Cortex of kidney (tissue), 1 donor: ENCODE data around the gene MRPL11.
"Not testable (repeated sequence)": the region's sequence is repeated elsewhere in the genome, so short reads cannot be mapped to it uniquely, and the experiment has no call there.

Experiments used
- DNase-seq: peaks from one replicate; lab custom pipeline; 2025; lab: John Stamatoyannopoulos, UW

MRPL11 gene

GRCh38 chr11:66467034-66467659, 28.5 kb upstream of the MRPL11 start:
- DNase-seq: no peak

GRCh38 chr11:66466225-66467033, 27.8 kb upstream of the MRPL11 start, which contains the start of gene PELI3:
Gene PELI3, plus strand, starts transcription at chr11:66466905. Its CDS starts 1,224 bp downstream, at chr11:66468129.
- no peak for DNase-seq

- no peak for DNase-seq
Measured at GRCh38 chr11:66465373-66466224, 27.0 kb upstream of the MRPL11 start.

GRCh38 chr11:66464916-66465315, 26.3 kb upstream of the MRPL11 start:
- DNase-seq: no peak

- not testable (repeated sequence) for DNase-seq
Measured at GRCh38 chr11:66464116-66464515, 25.5 kb upstream of the MRPL11 start.

GRCh38 chr11:66462911-66463310, 24.3 kb upstream of the MRPL11 start:
- DNase-seq: no peak

- no peak for DNase-seq
Measured at GRCh38 chr11:66462010-66462409, 23.4 kb upstream of the MRPL11 start.

- DNase-seq: no peak
Measured at GRCh38 chr11:66459138-66459778, 20.6 kb upstream of the MRPL11 start.

- DNase-seq: no peak
Measured at GRCh38 chr11:66457826-66458225, 19.2 kb upstream of the MRPL11 start.

GRCh38 chr11:66454828-66455227, 16.2 kb upstream of the MRPL11 start:
- DNase-seq: no peak

- no peak for DNase-seq
Measured at GRCh38 chr11:66454247-66454646, 15.6 kb upstream of the MRPL11 start.

GRCh38 chr11:66451663-66452062, 13.0 kb upstream of the MRPL11 start:
- no peak for DNase-seq

- no peak for DNase-seq
Measured at GRCh38 chr11:66450560-66450959, 11.9 kb upstream of the MRPL11 start.

- no peak for DNase-seq
Measured at GRCh38 chr11:66448523-66448922, 9.9 kb upstream of the MRPL11 start.

GRCh38 chr11:66447012-66447411, 8.4 kb upstream of the MRPL11 start:
- no peak for DNase-seq

- no peak for DNase-seq
Measured at GRCh38 chr11:66443602-66444001, 5.0 kb upstream of the MRPL11 start.

- not testable (repeated sequence) for DNase-seq
Measured at GRCh38 chr11:66440940-66441282, 2.3 kb upstream of the MRPL11 start.

GRCh38 chr11:66440101-66440939, 1.7 kb upstream of the MRPL11 start:
- not testable (repeated sequence) for DNase-seq

GRCh38 chr11:66437979-66438503, 607 bp downstream of the MRPL11 start:
- no peak for DNase-seq

- DNase-seq: no peak
Measured at GRCh38 chr11:66432597-66432996, 6.1 kb downstream of the MRPL11 start.

- not testable (repeated sequence) for DNase-seq
Measured at GRCh38 chr11:66431871-66432329, 6.7 kb downstream of the MRPL11 start.
